SK-N-SH (cell line): ENCODE measurements around the gene PFN2. TPM values are rescaled to one million over a fixed set of nuclear protein-coding genes. Genes with fewer than 3 reads are reported as not detected.

Source experiments
- CTCF ChIA-PET: fragments of 300-600, 350-600 bp; formaldehyde crosslinking; extraction: SDS; loops from one replicate; lab custom pipeline; 2021; lab: Yijun Ruan, JAX
- POLR2A ChIA-PET: fragments of 350-600 bp; sonication (Branson Sonifier 250); formaldehyde crosslinking; extraction: SDS; loops from one replicate; lab custom pipeline; 2020; ENCODE audit warnings: antibody characterized with exemption, inconsistent platforms; lab: Yijun Ruan, JAX
- DNase-seq: peaks from one replicate; pipeline ENCODE4 v3.0.0; 2012
- H2AFZ ChIP-seq: fragments of 200-600 bp; sonication (generic); 2 replicates; pipeline ENCODE4 v1.8.1; 2016; ENCODE audit warnings: antibody characterized with exemption, mild to moderate bottlenecking, low read depth
- H3F3A ChIP-seq: fragments of 200-600 bp; sonication (generic); replicated peaks from 2 replicates; pipeline ENCODE3; 2016; ENCODE audit warnings: antibody characterized with exemption, mild to moderate bottlenecking; ENCODE audit not compliant: insufficient read depth
- H3K27ac ChIP-seq, 2 experiments: fragments of 200-500 bp in 1 of 2; fragments of 200-600 bp in 1 of 2; sonication (Bioruptor generic) in 1 of 2; sonication (generic), shearing (Covaris generic) in 1 of 2; 2 replicates each; pipeline versions ENCODE4 v1.5.1 to v1.6.1; 2014 to 2016; ENCODE audit warnings: low read depth in 2 of 2, inconsistent platforms in 1 of 2, low read length in 1 of 2, mild to moderate bottlenecking in 1 of 2, mixed read lengths in 1 of 2
- H3K27me3 ChIP-seq: fragments of 200-600 bp; sonication (generic), shearing (Covaris generic); 2 replicates; pipeline ENCODE4 v1.6.1; 2016; ENCODE audit warnings: mixed run types; ENCODE audit not compliant: insufficient read depth
- H3K36me3 ChIP-seq, 2 experiments: fragments of 200-500 bp in 1 of 2; fragments of 200-600 bp in 1 of 2; sonication (Bioruptor generic) in 1 of 2; sonication (generic) in 1 of 2; replicated peaks in 1 of 2; 2 replicates each; pipeline versions ENCODE3 to v1.5.1; 2014 to 2016; ENCODE audit warnings: low read length in 1 of 2, mild to moderate bottlenecking in 1 of 2; ENCODE audit not compliant: insufficient read depth in 2 of 2, control insufficient read depth in 1 of 2
- H3K4me1 ChIP-seq, 2 experiments: fragments of 200-500 bp in 1 of 2; fragments of 200-600 bp in 1 of 2; sonication (Bioruptor generic) in 1 of 2; sonication (generic), shearing (Covaris generic) in 1 of 2; 2 replicates each; pipeline versions ENCODE4 v1.5.1 to v1.6.1; 2014 to 2016; ENCODE audit warnings: low read depth in 1 of 2, low read length in 1 of 2, mixed run types in 1 of 2; ENCODE audit not compliant: insufficient read depth in 2 of 2, control insufficient read depth in 1 of 2
- H3K4me2 ChIP-seq: fragments of 200-600 bp; sonication (generic), shearing (Covaris generic); 2 replicates; pipeline ENCODE4 v1.6.1; 2017; ENCODE audit warnings: mixed run types
- H3K4me3 ChIP-seq, 2 experiments: fragments of 200-500 bp in 1 of 2; fragments of 200-600 bp in 1 of 2; sonication (Bioruptor generic) in 1 of 2; sonication (generic), shearing (Covaris generic) in 1 of 2; 2 replicates each; pipeline versions ENCODE4 v1.5.1 to v1.8.1; 2014 to 2016; ENCODE audit warnings: low read depth in 2 of 2, inconsistent platforms in 1 of 2, low read length in 1 of 2, mild to moderate bottlenecking in 1 of 2, mixed read lengths in 1 of 2, moderate library complexity in 1 of 2
- H3K79me2 ChIP-seq: fragments of 200-600 bp; sonication (generic); 2 replicates; pipeline ENCODE4 v1.8.1; 2017; ENCODE audit warnings: mild to moderate bottlenecking; ENCODE audit not compliant: insufficient read depth
- H3K9ac ChIP-seq: fragments of 200-600 bp; sonication (generic); 2 replicates; pipeline ENCODE4 v1.6.1; 2017; ENCODE audit warnings: mixed run types
- H3K9me2 ChIP-seq: fragments of 200-600 bp; sonication (generic); 2 replicates; pipeline ENCODE4 v1.6.1; 2017; ENCODE audit warnings: mixed run types
- H3K9me3 ChIP-seq: fragments of 200-600 bp; sonication (generic); 2 replicates; pipeline ENCODE4 v1.6.1; 2017; ENCODE audit warnings: mixed run types, mild to moderate bottlenecking, moderate library complexity
- H4K20me1 ChIP-seq: fragments of 200-600 bp; sonication (generic); 2 replicates; pipeline ENCODE4 v1.6.1; 2017; ENCODE audit warnings: mild to moderate bottlenecking, mixed run types; ENCODE audit not compliant: insufficient read depth
- CHD2 ChIP-seq: fragments of 150-350 bp; IDR thresholded peaks from 2 replicates; pipeline ENCODE4 v1.6.1; 2018; ENCODE audit warnings: low read length; ENCODE audit not compliant: partially characterized antibody
- ELF1 ChIP-seq: IDR thresholded peaks from 2 replicates; pipeline ENCODE4 v1.4.0; 2012
- EP300 ChIP-seq, 2 experiments: IDR thresholded peaks; 2 replicates each; pipeline versions ENCODE4 v1.4.0 to v1.6.1; 2012; ENCODE audit warnings: borderline replicate concordance in 1 of 2, low read depth in 1 of 2, low read length in 1 of 2
- FOSL2 ChIP-seq: IDR thresholded peaks from 2 replicates; pipeline ENCODE4 v1.4.0; 2012; ENCODE audit warnings: low read depth, mild to moderate bottlenecking, moderate library complexity, borderline replicate concordance
- FOXM1 ChIP-seq: IDR thresholded peaks from 2 replicates; pipeline ENCODE4 v1.4.0; 2012; ENCODE audit warnings: low read depth, mild to moderate bottlenecking
- GABPA ChIP-seq: IDR thresholded peaks from 2 replicates; pipeline ENCODE4 v1.4.0; 2012; ENCODE audit warnings: low read depth, mild to moderate bottlenecking
- GATA2 ChIP-seq: sonication (generic); formaldehyde crosslinking; IDR thresholded peaks from 2 replicates; pipeline ENCODE4 v1.5.0; 2020; ENCODE audit warnings: mild to moderate bottlenecking, missing genetic modification reagents
- JUND ChIP-seq: IDR thresholded peaks from 2 replicates; pipeline ENCODE4 v1.4.0; 2012
- MEF2A ChIP-seq: IDR thresholded peaks from 2 replicates; pipeline ENCODE4 v1.4.0; 2012; ENCODE audit warnings: low read depth, borderline replicate concordance
- MXI1 ChIP-seq: IDR thresholded peaks from 2 replicates; pipeline ENCODE4 v1.6.1; 2012; ENCODE audit warnings: mild to moderate bottlenecking, low read depth, low read length, improper control_type of control experiment
- NFIC ChIP-seq: IDR thresholded peaks from 2 replicates; pipeline ENCODE4 v1.4.0; 2012; ENCODE audit warnings: borderline replicate concordance
- NRF1 ChIP-seq: IDR thresholded peaks from 2 replicates; pipeline ENCODE4 v1.6.1; 2012; ENCODE audit warnings: low read depth, mild to moderate bottlenecking, low read length
- PBX3 ChIP-seq: IDR thresholded peaks from 2 replicates; pipeline ENCODE4; 2012
- POLR2AphosphoS5 ChIP-seq: IDR thresholded peaks from 2 replicates; pipeline ENCODE4 v1.6.1; 2012; ENCODE audit warnings: low read depth, low read length
- REST ChIP-seq: IDR thresholded peaks from 2 replicates; pipeline ENCODE4 v1.6.1; 2012; ENCODE audit warnings: mild to moderate bottlenecking, low read depth, low read length, moderate library complexity
- RFX5 ChIP-seq: IDR thresholded peaks from 2 replicates; pipeline ENCODE4 v1.6.1; 2012; ENCODE audit warnings: mild to moderate bottlenecking, improper control_type of control experiment, low read length
- SIN3A ChIP-seq: IDR thresholded peaks from 2 replicates; pipeline ENCODE4 v1.6.1; 2012; ENCODE audit warnings: low read depth, mild to moderate bottlenecking, low read length, moderate library complexity, borderline replicate concordance
- SMC3 ChIP-seq: IDR thresholded peaks from 2 replicates; pipeline ENCODE4 v1.6.1; 2012; ENCODE audit warnings: low read depth, low read length, improper control_type of control experiment
- TAF1 ChIP-seq: IDR thresholded peaks from 2 replicates; pipeline ENCODE4 v1.6.1; 2012; ENCODE audit warnings: low read depth, mild to moderate bottlenecking, low read length, moderate library complexity, borderline replicate concordance
- TEAD4 ChIP-seq: IDR thresholded peaks from 2 replicates; pipeline ENCODE4 v1.4.0; 2012; ENCODE audit warnings: mild to moderate bottlenecking, borderline replicate concordance; ENCODE audit not compliant: insufficient read depth
- YY1 ChIP-seq: IDR thresholded peaks from 2 replicates; pipeline ENCODE4 v1.4.0; 2012; ENCODE audit warnings: low read depth, mild to moderate bottlenecking
- whole genome bisulfite sequencing: methylation state at CpG from one replicate; pipeline ENCODE4 v1.1.6; 2017; ENCODE audit warnings: low lambda C conversion rate; 5-methylcytosine and 5-hydroxymethylcytosine counted together
- polyA plus RNA-seq, 3 experiments: library from polyadenylated mRNA; depleted of rRNA; stranded (reverse); fragments of >200 nt; gene quantifications; 2 replicates each; pipeline ENCODE4 v1.2.3, GENCODE V29; 2012
- TF ChIP-seq, protein P1 (sequence below): fragments of 200-600 bp; sonication (generic); IDR thresholded peaks from 2 replicates; pipeline ENCODE4 v1.6.1; 2017; ENCODE audit warnings: antibody characterized with exemption, mild to moderate bottlenecking, moderate library complexity
- TF ChIP-seq, protein P2 (sequence below): IDR thresholded peaks from 2 replicates; pipeline ENCODE4 v1.4.0; 2012; ENCODE audit warnings: low read depth
- TF ChIP-seq, protein P3 (sequence below): IDR thresholded peaks from 2 replicates; pipeline ENCODE4 v1.4.0; 2012; ENCODE audit warnings: low read depth, borderline replicate concordance
- TF ChIP-seq, protein P4 (sequence below): IDR thresholded peaks from 2 replicates; pipeline ENCODE4 v1.4.0; 2012; ENCODE audit warnings: low read depth, borderline replicate concordance

PFN2 gene
- polyA plus RNA-seq, 1 of the 3 experiments (the other 2 are of a cell fraction): 594 TPM

DNA sequence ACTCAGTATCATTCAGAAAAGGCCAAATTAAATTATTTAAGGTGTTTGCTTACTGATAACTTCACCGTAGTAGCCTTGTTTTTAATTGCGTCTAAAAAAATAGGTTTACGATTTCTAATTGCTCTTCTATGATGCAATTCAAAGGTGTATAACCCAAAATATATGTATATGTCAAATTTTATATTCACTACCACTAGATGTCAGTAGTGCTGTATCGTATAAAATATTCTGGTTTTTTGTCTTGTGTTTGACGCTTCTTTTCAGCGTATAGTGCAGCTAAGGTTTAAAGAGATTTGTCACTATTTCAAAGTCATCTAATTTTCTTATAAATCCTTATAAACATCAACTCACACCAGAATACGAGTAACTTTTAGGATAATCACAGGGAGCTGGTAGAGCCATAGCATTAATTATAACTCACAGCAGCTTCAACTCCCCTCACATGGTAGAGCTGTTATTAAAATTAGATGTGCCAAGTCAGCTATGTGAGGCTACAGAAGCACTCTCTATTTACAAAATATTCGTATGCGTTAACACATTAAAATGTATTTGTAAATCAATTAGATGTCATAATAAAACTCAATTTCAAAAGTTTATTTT lies 3.5 kb downstream of the PFN2 start:
- Histone ChIP-seq H3K4me1 (peaks cover 8 to 21% of the 10 kb centered on the region in 2 experiments; a peak in 3 of 4 replicates), H4K20me1 (peaks cover 56% of the 10 kb centered on the region), H2AFZ (no peak overlapping the region), H3K27me3 (no peaks in the 10 kb centered on the region), H3K36me3 (peaks cover 58 to 59% of the 10 kb centered on the region in 2 experiments), H3K4me2 (peak overlapping the region; percentile 80), H3K9ac (peak overlapping the region; percentile 96; the same call in 1 of the 2 replicates), H3K9me3 (no peaks in the 10 kb centered on the region), H3K27ac (peak overlapping the region; percentile 94 to 98), H3F3A (peaks cover 19% of the 10 kb centered on the region), H3K79me2 (peaks cover 97% of the 10 kb centered on the region), H3K4me3 (peak overlapping the region; percentile 76 to 93), H3K9me2 (no peaks in the 10 kb centered on the region)
- ChIA-PET CTCF (interaction anchor here (0.7 to 11.5 kb wide), 25 partner anchors 9 to 295 kb away, joined by 3 to 134 read pairs (median 5); no protein-coding TSS in a partner anchor), POLR2A (no interaction called here)
- 1% methylated on average over 9 of the region's 9 CpGs for WGBS
- no peak for DNase-seq
- TF ChIP-seq GATA2 (CRISPR knock-in tag): no peak
- TF ChIP-seq TAF1: no peak
- no peak for TF ChIP-seq POLR2AphosphoS5
- no peak for TF ChIP-seq FOXM1
- no peak for TF ChIP-seq RFX5
- TF ChIP-seq, protein P1, sequence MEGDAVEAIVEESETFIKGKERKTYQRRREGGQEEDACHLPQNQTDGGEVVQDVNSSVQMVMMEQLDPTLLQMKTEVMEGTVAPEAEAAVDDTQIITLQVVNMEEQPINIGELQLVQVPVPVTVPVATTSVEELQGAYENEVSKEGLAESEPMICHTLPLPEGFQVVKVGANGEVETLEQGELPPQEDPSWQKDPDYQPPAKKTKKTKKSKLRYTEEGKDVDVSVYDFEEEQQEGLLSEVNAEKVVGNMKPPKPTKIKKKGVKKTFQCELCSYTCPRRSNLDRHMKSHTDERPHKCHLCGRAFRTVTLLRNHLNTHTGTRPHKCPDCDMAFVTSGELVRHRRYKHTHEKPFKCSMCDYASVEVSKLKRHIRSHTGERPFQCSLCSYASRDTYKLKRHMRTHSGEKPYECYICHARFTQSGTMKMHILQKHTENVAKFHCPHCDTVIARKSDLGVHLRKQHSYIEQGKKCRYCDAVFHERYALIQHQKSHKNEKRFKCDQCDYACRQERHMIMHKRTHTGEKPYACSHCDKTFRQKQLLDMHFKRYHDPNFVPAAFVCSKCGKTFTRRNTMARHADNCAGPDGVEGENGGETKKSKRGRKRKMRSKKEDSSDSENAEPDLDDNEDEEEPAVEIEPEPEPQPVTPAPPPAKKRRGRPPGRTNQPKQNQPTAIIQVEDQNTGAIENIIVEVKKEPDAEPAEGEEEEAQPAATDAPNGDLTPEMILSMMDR: peak; percentile 76
- TF ChIP-seq FOSL2: no peak
- TF ChIP-seq NRF1: no peak
- TF ChIP-seq ELF1: no peak
- peak; percentile 51 for TF ChIP-seq SMC3
- TF ChIP-seq REST: no peak
- no peak for TF ChIP-seq PBX3
- TF ChIP-seq TEAD4: no peak
- TF ChIP-seq MXI1: 0 out of 2 replicates have a peak, but pooled peaks have one; percentile 31
- TF ChIP-seq, protein P2, sequence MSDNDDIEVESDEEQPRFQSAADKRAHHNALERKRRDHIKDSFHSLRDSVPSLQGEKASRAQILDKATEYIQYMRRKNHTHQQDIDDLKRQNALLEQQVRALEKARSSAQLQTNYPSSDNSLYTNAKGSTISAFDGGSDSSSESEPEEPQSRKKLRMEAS: no peak
- no peak for TF ChIP-seq YY1
- TF ChIP-seq, protein P3, sequence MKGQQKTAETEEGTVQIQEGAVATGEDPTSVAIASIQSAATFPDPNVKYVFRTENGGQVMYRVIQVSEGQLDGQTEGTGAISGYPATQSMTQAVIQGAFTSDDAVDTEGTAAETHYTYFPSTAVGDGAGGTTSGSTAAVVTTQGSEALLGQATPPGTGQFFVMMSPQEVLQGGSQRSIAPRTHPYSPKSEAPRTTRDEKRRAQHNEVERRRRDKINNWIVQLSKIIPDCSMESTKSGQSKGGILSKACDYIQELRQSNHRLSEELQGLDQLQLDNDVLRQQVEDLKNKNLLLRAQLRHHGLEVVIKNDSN: no peak
- no peak for TF ChIP-seq SIN3A
- TF ChIP-seq CHD2: no peak
- no peak for TF ChIP-seq JUND
- no peak for TF ChIP-seq EP300 (IDR thresholded peaks at IDR 0.05; ENCODE audit: borderline replicate concordance in 1 of 2, low read depth in 1 of 2, low read length in 1 of 2)
- no peak for TF ChIP-seq GABPA
- no peak for TF ChIP-seq MEF2A
- TF ChIP-seq, protein P4, sequence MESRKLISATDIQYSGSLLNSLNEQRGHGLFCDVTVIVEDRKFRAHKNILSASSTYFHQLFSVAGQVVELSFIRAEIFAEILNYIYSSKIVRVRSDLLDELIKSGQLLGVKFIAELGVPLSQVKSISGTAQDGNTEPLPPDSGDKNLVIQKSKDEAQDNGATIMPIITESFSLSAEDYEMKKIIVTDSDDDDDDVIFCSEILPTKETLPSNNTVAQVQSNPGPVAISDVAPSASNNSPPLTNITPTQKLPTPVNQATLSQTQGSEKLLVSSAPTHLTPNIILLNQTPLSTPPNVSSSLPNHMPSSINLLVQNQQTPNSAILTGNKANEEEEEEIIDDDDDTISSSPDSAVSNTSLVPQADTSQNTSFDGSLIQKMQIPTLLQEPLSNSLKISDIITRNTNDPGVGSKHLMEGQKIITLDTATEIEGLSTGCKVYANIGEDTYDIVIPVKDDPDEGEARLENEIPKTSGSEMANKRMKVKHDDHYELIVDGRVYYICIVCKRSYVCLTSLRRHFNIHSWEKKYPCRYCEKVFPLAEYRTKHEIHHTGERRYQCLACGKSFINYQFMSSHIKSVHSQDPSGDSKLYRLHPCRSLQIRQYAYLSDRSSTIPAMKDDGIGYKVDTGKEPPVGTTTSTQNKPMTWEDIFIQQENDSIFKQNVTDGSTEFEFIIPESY: no peak
- TF ChIP-seq NFIC: no peak
